MG63 (cell line): ENCODE results near the gene TENM4. TPM values are rescaled to one million over a fixed set of nuclear protein-coding genes. Genes with fewer than 3 reads are reported as not detected.

ENCODE experiments used
- DNase-seq: peaks from one replicate; pipeline ENCODE4 v3.0.0-alpha.2; 2020
- H3K27me3 ChIP-seq: fragments of 250-450 bp; sonication (Bioruptor Pico); 2 replicates; pipeline ENCODE4 v1.5.1; 2020; ENCODE audit warnings: mild to moderate bottlenecking, moderate library complexity
- H3K36me3 ChIP-seq: fragments of 250-450 bp; sonication (Bioruptor Pico); 2 replicates; pipeline ENCODE4 v1.5.1; 2020; ENCODE audit warnings: mild to moderate bottlenecking, moderate library complexity
- H3K4me3 ChIP-seq: fragments of 250-450 bp; sonication (Bioruptor Pico); 2 replicates; pipeline ENCODE4 v1.5.1; 2020; ENCODE audit warnings: mild to moderate bottlenecking, moderate library complexity
- H3K9me3 ChIP-seq: fragments of 250-450 bp; sonication (Bioruptor Pico); 2 replicates; pipeline ENCODE4 v1.5.1; 2020; ENCODE audit warnings: mild to moderate bottlenecking, moderate library complexity
- total RNA-seq: library from RNA; depleted of rRNA; stranded (reverse); fragments of >200 nt; shearing (Covaris generic); gene quantifications from 2 replicates; pipeline ENCODE4 v1.2.3, GENCODE V29; 2014; ENCODE audit warnings: low replicate concordance

TENM4 gene
- total RNA-seq, 1 experiment from 2014 or later, result not detected

GRCh38 chr11:78691215-78691614, 749.6 kb downstream of the TENM4 start:
- H3K27me3 ChIP-seq, result no peaks in the 10 kb centered on the region; the same call in 1 of the 2 replicates
- H3K36me3 ChIP-seq, result no peaks in the 10 kb centered on the region
- no peak overlapping the region for H3K4me3 ChIP-seq
- H3K9me3 ChIP-seq, result no peaks in the 10 kb centered on the region
- peak; percentile 77 for DNase-seq

- Histone ChIP-seq H3K9me3 (no peaks in the 10 kb centered on the region), H3K4me3 (no peak overlapping the region)
- no peak for DNase-seq
Observed at GRCh38 chr11:78690352-78690987, 750.4 kb downstream of the TENM4 start.

GRCh38 chr11:78689585-78690153, 751.2 kb downstream of the TENM4 start:
- Histone ChIP-seq H3K36me3 (no peaks in the 10 kb centered on the region), H3K4me3 (no peak overlapping the region), H3K9me3 (no peaks in the 10 kb centered on the region), H3K27me3 (no peaks in the 10 kb centered on the region; the same call in 1 of the 2 replicates)
- DNase-seq, result no peak

More at GRCh38 chr11:78690352-78690987, 750.4 kb downstream of the TENM4 start:
- Histone ChIP-seq H3K36me3 (no peaks in the 10 kb centered on the region), H3K27me3 (no peaks in the 10 kb centered on the region; the same call in 1 of the 2 replicates)

- H3K36me3 ChIP-seq, result no peaks in the 10 kb centered on the region
- no peaks in the 10 kb centered on the region for H3K9me3 ChIP-seq
- no peak for DNase-seq
- H3K27me3 ChIP-seq, result no peaks in the 10 kb centered on the region; the same call in 1 of the 2 replicates
- H3K4me3 ChIP-seq, result no peak overlapping the region
Observed at GRCh38 chr11:78689101-78689500, 751.7 kb downstream of the TENM4 start.

GRCh38 chr11:78688460-78688859, 752.4 kb downstream of the TENM4 start:
- no peaks in the 10 kb centered on the region for H3K36me3 ChIP-seq
- H3K27me3 ChIP-seq, result no peaks in the 10 kb centered on the region; the same call in 1 of the 2 replicates
- DNase-seq, result no peak
- H3K9me3 ChIP-seq, result no peaks in the 10 kb centered on the region
- H3K4me3 ChIP-seq, result no peak overlapping the region

GRCh38 chr11:78685156-78685555, 755.7 kb downstream of the TENM4 start:
- Histone ChIP-seq H3K9me3 (no peaks in the 10 kb centered on the region), H3K4me3 (no peak overlapping the region), H3K27me3 (no peaks in the 10 kb centered on the region; the same call in 1 of the 2 replicates), H3K36me3 (no peaks in the 10 kb centered on the region)
- DNase-seq, result no peak

GRCh38 chr11:78684377-78684776, 756.5 kb downstream of the TENM4 start:
- Histone ChIP-seq H3K36me3 (no peaks in the 10 kb centered on the region), H3K27me3 (no peaks in the 10 kb centered on the region; the same call in 1 of the 2 replicates), H3K4me3 (no peak overlapping the region), H3K9me3 (no peaks in the 10 kb centered on the region)
- DNase-seq, result no peak

- Histone ChIP-seq H3K27me3 (no peaks in the 10 kb centered on the region; the same call in 1 of the 2 replicates), H3K9me3 (no peaks in the 10 kb centered on the region), H3K36me3 (no peaks in the 10 kb centered on the region), H3K4me3 (no peak overlapping the region)
- DNase-seq, result no peak
Observed at GRCh38 chr11:78683774-78684173, 757.1 kb downstream of the TENM4 start.

- Histone ChIP-seq H3K9me3 (no peaks in the 10 kb centered on the region), H3K36me3 (no peaks in the 10 kb centered on the region), H3K27me3 (no peaks in the 10 kb centered on the region), H3K4me3 (no peak overlapping the region)
- DNase-seq, result no peak
Observed at GRCh38 chr11:78676026-78676557, 764.7 kb downstream of the TENM4 start.

GRCh38 chr11:78672850-78673620, 767.8 kb downstream of the TENM4 start:
- Histone ChIP-seq H3K9me3 (no peaks in the 10 kb centered on the region), H3K27me3 (no peaks in the 10 kb centered on the region), H3K4me3 (no peak overlapping the region), H3K36me3 (no peaks in the 10 kb centered on the region)
- DNase-seq, result no peak

GRCh38 chr11:78669249-78669648, 771.6 kb downstream of the TENM4 start:
- Histone ChIP-seq H3K9me3 (no peaks in the 10 kb centered on the region), H3K27me3 (no peaks in the 10 kb centered on the region), H3K4me3 (no peak overlapping the region), H3K36me3 (no peaks in the 10 kb centered on the region)
- no peak for DNase-seq

GRCh38 chr11:78667461-78667860, 773.4 kb downstream of the TENM4 start:
- Histone ChIP-seq H3K4me3 (no peak overlapping the region), H3K9me3 (no peaks in the 10 kb centered on the region), H3K27me3 (no peaks in the 10 kb centered on the region), H3K36me3 (no peaks in the 10 kb centered on the region)
- no peak for DNase-seq

- Histone ChIP-seq H3K36me3 (no peaks in the 10 kb centered on the region), H3K9me3 (no peaks in the 10 kb centered on the region), H3K4me3 (no peak overlapping the region), H3K27me3 (no peaks in the 10 kb centered on the region)
- peak; percentile 53 for DNase-seq
Observed at GRCh38 chr11:78666675-78667160, 774.1 kb downstream of the TENM4 start.

GRCh38 chr11:78664636-78665035, 776.2 kb downstream of the TENM4 start:
- no peaks in the 10 kb centered on the region for H3K9me3 ChIP-seq
- no peaks in the 10 kb centered on the region for H3K27me3 ChIP-seq
- DNase-seq, result no peak
- H3K36me3 ChIP-seq, result no peaks in the 10 kb centered on the region
- H3K4me3 ChIP-seq, result no peak overlapping the region

- H3K9me3 ChIP-seq, result no peaks in the 10 kb centered on the region
- no peaks in the 10 kb centered on the region for H3K36me3 ChIP-seq
- H3K4me3 ChIP-seq, result no peak overlapping the region
- DNase-seq, result no peak
- H3K27me3 ChIP-seq, result no peaks in the 10 kb centered on the region
Observed at GRCh38 chr11:78662811-78663210, 778.0 kb downstream of the TENM4 start.

GRCh38 chr11:78660471-78660870, 780.4 kb downstream of the TENM4 start:
- Histone ChIP-seq H3K27me3 (no peaks in the 10 kb centered on the region), H3K4me3 (no peak overlapping the region), H3K36me3 (no peaks in the 10 kb centered on the region), H3K9me3 (no peaks in the 10 kb centered on the region)
- peak; percentile 94 for DNase-seq
